Measurements from ENCODE around the gene CAD. TPM values are rescaled to one million over a fixed set of nuclear protein-coding genes. Genes with fewer than 3 reads are reported as not detected.

CAD gene
- total and polyA plus RNA-seq, 10 of the 15 experiments (the other 5 are each of a cell fraction or from before 2014, with no cell fraction given): 7.6 to 119 (median 50.7) TPM

GRCh38 chr2:27217173-27218121 lies at the start of gene CAD (continued):
- TF ChIP-seq RELA (IDR thresholded peaks at IDR 0.05; ENCODE audit: borderline replicate concordance, partially characterized antibody) (peak; percentile 43), USF2 (IDR thresholded peaks at IDR 0.05; ENCODE audit: borderline replicate concordance, low read depth, low read length) (peak; percentile 79), ZNF622 (IDR thresholded peaks at IDR 0.05) (no peak), MEF2B (IDR thresholded peaks at IDR 0.05; ENCODE audit: partially characterized antibody, poor library complexity, severe bottlenecking) (peak; percentile 31), PAX8 (IDR thresholded peaks at IDR 0.05) (no peak), LARP7 (IDR thresholded peaks at IDR 0.05) (peak; percentile 75; the same call in 1 of the 2 replicates), CBFB (IDR thresholded peaks at IDR 0.05; ENCODE audit: low read depth) (no peak), PBX3 (IDR thresholded peaks at IDR 0.05; ENCODE audit: insufficient replicate concordance, low read depth, low read length) (no peak), ZBTB4 (CRISPR knock-in tag; IDR thresholded peaks at IDR 0.05) (no peak), TARDBP (IDR thresholded peaks at IDR 0.05; ENCODE audit: borderline replicate concordance) (peak; percentile 75), GABPA (IDR thresholded peaks at IDR 0.05; ENCODE audit: low read depth) (no peak), RELB (IDR thresholded peaks at IDR 0.05; ENCODE audit: low read depth) (peak; percentile 31; the same call in 1 of the 2 replicates), BCL11A (IDR thresholded peaks at IDR 0.05; ENCODE audit: low read depth, low read length) (no peak), NRF1 (conservative IDR thresholded peaks at IDR 0.05; ENCODE audit: low read depth, low read length) (no peak), RAD51 (IDR thresholded peaks at IDR 0.05) (peak; percentile 87), NKRF (conservative IDR thresholded peaks at IDR 0.05) (peak; percentile 94), TCF7 (IDR thresholded peaks at IDR 0.05; ENCODE audit: borderline replicate concordance) (no peak), HCFC1 (IDR thresholded peaks at IDR 0.05; ENCODE audit: low read length) (peak; percentile 36; the same call in 1 of the 2 replicates), STAT3 (IDR thresholded peaks at IDR 0.05; ENCODE audit: low read depth, low read length) (no peak)

All from GM12878 (cell line).